Cardiac fibroblast (primary cell): ENCODE measurements around the gene KIF4B.

ENCODE experiments used
- DNase-seq, 2 donors: peaks; one replicate each; pipeline versions ENCODE4 v3.0.0 to v3.0.0-alpha.2; 2010; ENCODE audit warnings: low read depth in 2 of 2
- H3K4me3 ChIP-seq, 2 donors: replicated peaks in 1 of 2; 1 replicate in 1 of 2; 2 replicates in 1 of 2; pipeline ENCODE4 v1.5.1; 2011; ENCODE audit warnings: low read depth in 2 of 2, low read length in 2 of 2, mild to moderate bottlenecking in 2 of 2, moderate library complexity in 1 of 2
- TF ChIP-seq, protein P1 (sequence below): IDR thresholded peaks from one replicate; pipeline ENCODE4 v1.5.1; 2011; ENCODE audit warnings: low read depth, mild to moderate bottlenecking, low read length, inconsistent platforms

Gene KIF4B

DNA sequence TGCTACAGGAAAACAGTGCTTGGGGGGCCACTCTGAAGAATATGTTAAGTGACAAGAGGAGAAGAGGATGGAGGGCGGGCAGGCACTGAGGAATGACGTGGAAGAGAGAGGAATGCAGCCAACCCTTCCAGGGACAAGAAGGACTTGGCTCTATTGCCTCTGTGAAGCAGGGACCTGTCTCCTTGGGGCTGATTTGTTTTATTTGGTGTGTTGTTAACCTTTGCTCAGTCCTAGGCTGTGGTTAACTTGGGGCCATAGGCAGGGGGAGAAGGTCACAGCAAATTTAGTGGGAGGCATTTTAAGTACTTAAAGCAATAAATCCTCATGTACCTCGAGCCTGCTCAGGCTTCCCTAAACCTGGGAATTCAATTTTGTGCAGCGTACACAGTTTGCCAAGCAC, 39.9 kb downstream of the KIF4B start:
- TF ChIP-seq, protein P1, sequence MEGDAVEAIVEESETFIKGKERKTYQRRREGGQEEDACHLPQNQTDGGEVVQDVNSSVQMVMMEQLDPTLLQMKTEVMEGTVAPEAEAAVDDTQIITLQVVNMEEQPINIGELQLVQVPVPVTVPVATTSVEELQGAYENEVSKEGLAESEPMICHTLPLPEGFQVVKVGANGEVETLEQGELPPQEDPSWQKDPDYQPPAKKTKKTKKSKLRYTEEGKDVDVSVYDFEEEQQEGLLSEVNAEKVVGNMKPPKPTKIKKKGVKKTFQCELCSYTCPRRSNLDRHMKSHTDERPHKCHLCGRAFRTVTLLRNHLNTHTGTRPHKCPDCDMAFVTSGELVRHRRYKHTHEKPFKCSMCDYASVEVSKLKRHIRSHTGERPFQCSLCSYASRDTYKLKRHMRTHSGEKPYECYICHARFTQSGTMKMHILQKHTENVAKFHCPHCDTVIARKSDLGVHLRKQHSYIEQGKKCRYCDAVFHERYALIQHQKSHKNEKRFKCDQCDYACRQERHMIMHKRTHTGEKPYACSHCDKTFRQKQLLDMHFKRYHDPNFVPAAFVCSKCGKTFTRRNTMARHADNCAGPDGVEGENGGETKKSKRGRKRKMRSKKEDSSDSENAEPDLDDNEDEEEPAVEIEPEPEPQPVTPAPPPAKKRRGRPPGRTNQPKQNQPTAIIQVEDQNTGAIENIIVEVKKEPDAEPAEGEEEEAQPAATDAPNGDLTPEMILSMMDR, result no peak
- peak in 1 of 2 donors; percentile 3 for DNase-seq

DNA sequence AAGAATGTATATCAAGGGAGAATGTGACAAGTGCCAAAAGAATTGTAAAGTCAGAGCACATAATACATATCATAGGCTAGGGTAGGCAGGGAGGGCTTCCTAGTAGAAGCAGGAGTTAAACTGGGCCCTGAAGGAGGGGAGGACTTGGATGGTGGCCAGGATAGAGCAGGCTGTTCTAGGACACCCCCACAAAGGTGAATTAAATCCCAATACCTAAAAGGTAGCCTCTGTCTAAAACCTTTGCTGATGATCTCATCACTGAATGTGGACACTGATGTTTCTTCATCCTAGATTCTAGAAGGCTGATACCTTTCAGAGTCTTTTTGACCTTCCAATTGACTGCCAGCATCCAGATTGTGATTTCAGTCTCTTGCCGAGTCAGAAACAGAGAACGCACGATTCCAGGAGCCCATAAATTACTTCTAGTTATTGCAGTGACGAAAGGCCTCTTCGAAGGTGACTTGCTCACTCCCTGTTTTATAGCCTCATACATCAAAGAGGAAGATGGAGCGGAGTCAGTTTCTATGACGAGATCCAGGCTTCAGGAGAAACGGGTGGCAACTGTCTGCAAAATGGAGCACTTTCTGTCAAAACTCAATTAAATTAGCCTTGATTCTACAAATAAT, 43.2 kb downstream of the KIF4B start:
- TF ChIP-seq, protein P1, result no peak
- no peak for DNase-seq
- H3K4me3 ChIP-seq, result no peak overlapping the region

More for the DNA sequence above, 39.9 kb downstream of the KIF4B start:
- H3K4me3 ChIP-seq, result no peak overlapping the region

DNA sequence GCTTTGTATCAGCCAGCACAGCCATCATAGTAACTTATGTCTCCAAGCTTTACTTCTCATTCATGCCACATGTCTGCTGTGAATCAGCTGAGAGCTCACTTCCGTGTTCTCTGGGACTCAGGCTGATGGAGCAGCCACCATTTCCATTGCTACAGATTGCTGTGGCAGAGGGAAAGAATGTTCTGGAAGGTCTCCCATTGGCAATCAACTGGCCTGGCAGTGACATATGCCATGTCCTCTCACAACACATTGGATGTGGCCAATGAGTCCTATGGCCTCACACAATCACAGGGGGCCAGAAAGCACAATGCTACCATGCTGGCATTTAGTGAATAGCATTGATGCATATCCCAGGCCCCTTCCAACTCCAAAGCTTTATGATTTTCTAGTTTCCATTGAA, 44.1 kb downstream of the KIF4B start:
- TF ChIP-seq, protein P1, result no peak
- no peak for DNase-seq
- H3K4me3 ChIP-seq, result no peak overlapping the region

DNA sequence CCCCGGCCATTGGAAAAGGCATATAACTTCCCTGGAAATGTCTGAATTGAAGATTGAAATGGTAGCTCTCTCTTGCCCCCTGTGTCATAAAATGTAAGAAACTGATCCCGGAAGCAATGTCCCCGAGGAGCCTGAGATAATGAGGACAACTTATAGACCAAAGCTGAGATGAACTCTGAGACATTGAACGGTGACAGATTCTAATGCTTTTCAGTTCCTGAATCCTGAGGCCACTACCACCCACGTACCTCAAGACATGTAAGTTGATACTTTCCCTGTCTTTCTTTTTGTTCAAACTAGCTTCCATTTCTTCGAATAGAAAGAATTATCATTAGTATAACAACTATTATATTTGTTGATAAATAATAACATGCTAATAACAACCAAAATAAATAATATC, 51.0 kb downstream of the KIF4B start:
- TF ChIP-seq, protein P1, result no peak
- no peak overlapping the region for H3K4me3 ChIP-seq
- DNase-seq, result no peak

DNA sequence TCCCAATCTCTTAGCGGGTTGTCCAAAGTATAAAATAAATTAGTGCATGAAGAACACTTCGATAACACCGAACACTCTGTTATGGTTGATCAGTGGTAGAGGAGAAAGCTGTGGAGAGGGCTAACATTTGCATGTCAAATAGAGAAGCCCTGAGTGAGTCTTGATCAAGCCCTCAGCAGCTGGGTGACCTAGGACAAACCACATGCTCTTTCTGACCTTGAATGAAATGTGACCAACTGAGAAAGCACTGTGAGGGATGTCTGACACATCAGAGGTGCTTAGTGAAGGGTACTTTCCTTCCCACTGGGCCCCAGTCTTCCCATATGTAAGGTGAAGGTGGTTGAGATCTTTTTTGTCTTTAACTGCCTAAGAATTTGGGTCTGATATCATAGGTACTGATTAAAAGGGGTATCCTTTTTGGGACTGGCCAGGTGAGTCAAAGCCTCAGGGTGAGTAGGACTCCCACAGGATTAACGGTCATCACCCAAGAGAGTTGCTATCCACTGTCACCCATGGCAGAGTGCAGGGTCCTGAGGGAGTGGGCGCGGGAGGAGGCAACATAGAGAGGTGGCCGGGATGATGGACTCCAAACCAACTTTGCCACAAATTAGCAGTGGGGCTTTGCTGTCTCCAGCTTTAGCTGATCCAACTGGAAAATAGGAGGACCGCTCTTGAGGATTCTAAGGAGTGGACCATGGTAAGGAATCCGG, 53.5 kb downstream of the KIF4B start:
- TF ChIP-seq, protein P1, result no peak
- no peak overlapping the region for H3K4me3 ChIP-seq
- DNase-seq, result no peak
